Activated naive CD4-positive, alpha-beta T cell treated with anti-CD3 and anti-CD28 coated beads, Interleukin-2, amount 50 U/mL, for 72 hours (primary cell): Measurements from ENCODE around the gene PACRG. TPM values are rescaled to one million over a fixed set of nuclear protein-coding genes. Genes with fewer than 3 reads are reported as not detected.

Experiments used
- ATAC-seq, 2 donors: fragments of 150-1000 bp; cut with Tn5 transposase; 2 replicates each; pipeline ENCODE4 v1.10.0; 2021; ENCODE audit warnings: mild to moderate bottlenecking in 2 of 2, moderate library complexity in 2 of 2
- DNase-seq, 2 donors: peaks; one replicate each; pipeline ENCODE4 v3.0.0; 2021 to 2022; ENCODE audit warnings: low spot score in 2 of 2
- H3K27ac Mint-ChIP-seq, 2 donors: one replicate each; pipeline ENCODE4 v1.8.0; 2022; ENCODE audit warnings: mild to moderate bottlenecking in 2 of 2, mixed read lengths in 2 of 2
- H3K36me3 Mint-ChIP-seq, 2 donors: one replicate each; pipeline ENCODE4 v1.8.0; 2022; ENCODE audit warnings: mixed read lengths in 2 of 2
- H3K9me3 Mint-ChIP-seq, 2 donors: one replicate each; pipeline ENCODE4 v1.8.0; 2022; ENCODE audit warnings: mixed read lengths in 2 of 2
- total RNA-seq, 2 donors: library from RNA; stranded (reverse); gene quantifications; one replicate each; pipeline ENCODE4 v1.2.3, GENCODE V29; 2022

Gene PACRG
- total RNA-seq, 2 donors from 2014 or later: 0.43 TPM; not detected in 1

DNA sequence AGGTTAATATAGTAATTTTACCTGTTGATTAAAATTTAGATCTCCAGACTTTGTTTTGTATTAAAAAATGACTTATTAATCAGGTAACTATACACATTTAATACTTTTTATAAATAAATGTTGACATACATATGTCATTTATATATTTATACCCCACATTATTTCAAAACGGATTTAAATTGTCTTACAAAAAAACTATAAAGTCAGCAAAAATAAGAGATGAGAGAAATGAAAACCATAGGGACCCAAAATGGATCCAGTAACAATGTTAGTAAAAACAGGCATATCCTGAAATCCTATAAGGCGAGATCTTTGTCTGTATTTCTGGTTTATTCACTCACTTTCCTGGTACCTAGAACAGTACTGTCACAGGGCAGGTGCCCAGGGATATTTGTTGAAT lies 91.5 kb downstream of the PACRG start:
- H3K9me3 Mint-ChIP-seq: no peaks in the 10 kb centered on the region
- no peak for ATAC-seq
- DNase-seq: no peak
- no peaks in the 10 kb centered on the region for H3K36me3 Mint-ChIP-seq
- H3K27ac Mint-ChIP-seq: no peak overlapping the region

- DNase-seq (no peak), ATAC-seq (no peak)
- no peaks in the 10 kb centered on the region for H3K36me3 Mint-ChIP-seq
- H3K27ac Mint-ChIP-seq: no peak overlapping the region
- H3K9me3 Mint-ChIP-seq: no peaks in the 10 kb centered on the region
Observed at GRCh38 chr6:162821102-162821501, 93.3 kb downstream of the PACRG start.

- no peak for DNase-seq
- ATAC-seq: no peak
- Mint-ChIP-seq H3K9me3 (peaks cover 0 to 3% of the 10 kb centered on the region in 2 donors), H3K36me3 (no peaks in the 10 kb centered on the region), H3K27ac (no peak overlapping the region)
Observed at GRCh38 chr6:162825597-162825996, 97.8 kb downstream of the PACRG start.

- DNase-seq (no peak), ATAC-seq (no peak)
- H3K36me3 Mint-ChIP-seq: no peaks in the 10 kb centered on the region
- H3K27ac Mint-ChIP-seq: no peak overlapping the region
- peaks cover 0 to 5% of the 10 kb centered on the region in 2 donors for H3K9me3 Mint-ChIP-seq
Observed at GRCh38 chr6:162829013-162829742, 101.4 kb downstream of the PACRG start.

- no peak for ATAC-seq
- H3K9me3 Mint-ChIP-seq: peaks cover 5 to 6% of the 10 kb centered on the region in 2 donors
- no peak for DNase-seq
- H3K27ac Mint-ChIP-seq: no peak overlapping the region
- no peaks in the 10 kb centered on the region for H3K36me3 Mint-ChIP-seq
Observed at GRCh38 chr6:162833776-162834175, 106.0 kb downstream of the PACRG start.

DNA sequence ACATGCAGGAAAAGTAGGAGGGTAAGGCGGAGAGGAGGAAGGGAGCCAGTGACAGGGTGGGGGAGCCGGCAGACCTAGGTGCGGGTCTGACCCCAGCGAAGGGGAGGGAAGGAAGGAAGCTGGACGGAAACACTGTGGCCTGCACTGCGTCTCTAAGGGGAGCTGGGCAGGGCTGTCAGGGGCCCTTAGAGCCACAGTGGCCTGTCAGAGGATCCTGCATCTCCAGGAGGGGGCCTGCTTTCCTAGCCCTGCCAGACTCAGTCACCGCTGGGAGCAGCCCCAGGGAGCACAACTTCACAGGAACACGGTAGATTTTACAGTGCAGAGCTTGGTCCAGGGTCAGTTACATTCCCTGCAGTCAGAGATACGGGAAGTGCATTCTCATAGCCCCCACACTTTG lies 118.2 kb downstream of the PACRG start:
- DNase-seq: no peak
- ATAC-seq: no peak
- peaks cover 0 to 4% of the 10 kb centered on the region in 2 donors for H3K36me3 Mint-ChIP-seq
- H3K27ac Mint-ChIP-seq: no peak overlapping the region
- H3K9me3 Mint-ChIP-seq: peaks cover 0 to 4% of the 10 kb centered on the region in 2 donors

GRCh38 chr6:162846723-162847122 lies 118.9 kb downstream of the PACRG start:
- no peak overlapping the region for H3K27ac Mint-ChIP-seq
- no peak for DNase-seq
- peaks cover 0 to 4% of the 10 kb centered on the region in 2 donors for H3K9me3 Mint-ChIP-seq
- H3K36me3 Mint-ChIP-seq: peaks cover 0 to 4% of the 10 kb centered on the region in 2 donors
- ATAC-seq: no peak

DNA sequence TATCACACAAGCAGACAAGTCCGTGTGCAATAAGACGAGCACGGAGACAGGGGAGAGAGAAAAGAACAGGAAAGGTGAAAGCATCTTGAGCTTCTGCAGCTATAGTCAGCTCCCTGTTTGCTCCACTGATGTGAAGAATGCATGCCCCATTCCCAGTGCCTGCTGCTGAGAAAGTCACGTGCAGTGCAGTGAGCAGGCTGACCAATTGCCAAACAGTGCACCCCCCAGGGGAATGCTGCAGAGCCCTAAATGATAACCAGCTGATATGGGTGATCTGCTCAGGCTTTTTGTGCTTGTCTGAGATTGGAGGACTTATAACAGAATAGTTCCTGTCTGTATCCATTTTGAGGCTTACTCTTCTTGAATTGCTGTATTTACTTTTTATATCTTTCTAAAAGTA lies 121.5 kb downstream of the PACRG start:
- Mint-ChIP-seq H3K36me3 (peaks cover 0 to 3% of the 10 kb centered on the region in 2 donors), H3K27ac (no peak overlapping the region), H3K9me3 (peaks cover 0 to 3% of the 10 kb centered on the region in 2 donors)
- no peak for ATAC-seq
- DNase-seq: no peak

GRCh38 chr6:162852192-162852591 lies 124.4 kb downstream of the PACRG start:
- DNase-seq (no peak), ATAC-seq (no peak)
- H3K9me3 Mint-ChIP-seq: no peaks in the 10 kb centered on the region
- no peak overlapping the region for H3K27ac Mint-ChIP-seq
- H3K36me3 Mint-ChIP-seq: no peaks in the 10 kb centered on the region

DNA sequence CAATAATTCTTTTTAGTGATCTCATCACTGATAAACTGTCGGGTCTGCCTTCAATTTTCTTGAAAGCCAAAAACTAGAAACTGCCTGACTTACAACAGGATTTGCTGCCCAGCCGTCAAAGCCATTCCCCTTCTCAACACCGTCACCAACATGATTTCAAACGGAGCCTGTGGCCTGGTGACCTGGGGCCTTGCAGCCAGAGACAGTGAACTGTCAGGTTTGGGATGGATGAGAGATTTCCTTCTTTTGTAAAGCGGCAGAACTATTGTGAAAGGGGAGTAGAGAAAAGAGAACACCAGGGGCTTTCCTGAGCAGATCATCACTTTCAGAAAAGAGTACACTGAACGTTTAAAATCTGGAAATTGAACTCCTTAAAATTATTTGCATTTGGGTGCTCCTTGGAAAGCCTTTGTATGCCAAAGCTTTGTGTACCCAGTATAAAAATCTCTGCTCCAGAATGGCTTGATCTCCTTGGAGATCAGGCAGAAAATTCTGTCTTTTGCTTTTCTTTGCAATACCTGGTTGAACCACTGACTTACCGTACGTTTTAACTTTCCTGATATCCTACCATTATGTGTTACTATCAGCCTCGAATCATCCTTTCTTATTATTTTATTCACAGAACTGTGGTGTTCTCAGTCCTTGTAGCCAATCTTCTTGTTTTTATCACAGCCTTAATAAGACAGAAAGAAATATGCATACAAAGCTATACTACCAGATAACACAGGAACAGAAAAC lies 125.2 kb downstream of the PACRG start:
- Mint-ChIP-seq H3K27ac (no peak overlapping the region), H3K36me3 (no peaks in the 10 kb centered on the region), H3K9me3 (no peaks in the 10 kb centered on the region)
- DNase-seq (no peak), ATAC-seq (no peak)

DNA sequence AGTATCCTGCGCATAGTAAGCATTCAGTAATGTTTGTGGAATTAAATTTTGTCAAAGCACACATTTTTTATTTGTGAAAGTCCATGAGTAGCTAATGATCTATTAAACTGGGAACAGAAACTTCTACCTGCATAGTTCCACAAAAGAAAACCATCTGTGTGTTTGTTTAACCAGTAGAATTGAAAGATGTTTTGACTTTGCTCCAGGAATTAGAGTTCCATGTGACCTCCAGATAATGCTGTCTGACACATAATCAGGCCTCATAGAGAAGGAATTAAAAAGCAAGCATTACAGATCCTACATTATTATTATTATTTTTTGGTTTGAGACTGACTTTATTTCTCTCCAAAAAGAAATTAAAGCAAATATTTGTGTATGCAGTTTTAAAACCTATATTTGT lies 126.5 kb downstream of the PACRG start:
- no peaks in the 10 kb centered on the region for H3K36me3 Mint-ChIP-seq
- ATAC-seq (no peak), DNase-seq (no peak)
- no peak overlapping the region for H3K27ac Mint-ChIP-seq
- H3K9me3 Mint-ChIP-seq: no peaks in the 10 kb centered on the region

GRCh38 chr6:162854734-162855191 lies 127.0 kb downstream of the PACRG start:
- DNase-seq (no peak), ATAC-seq (no peak)
- Mint-ChIP-seq H3K36me3 (no peaks in the 10 kb centered on the region), H3K27ac (no peak overlapping the region), H3K9me3 (no peaks in the 10 kb centered on the region)

DNA sequence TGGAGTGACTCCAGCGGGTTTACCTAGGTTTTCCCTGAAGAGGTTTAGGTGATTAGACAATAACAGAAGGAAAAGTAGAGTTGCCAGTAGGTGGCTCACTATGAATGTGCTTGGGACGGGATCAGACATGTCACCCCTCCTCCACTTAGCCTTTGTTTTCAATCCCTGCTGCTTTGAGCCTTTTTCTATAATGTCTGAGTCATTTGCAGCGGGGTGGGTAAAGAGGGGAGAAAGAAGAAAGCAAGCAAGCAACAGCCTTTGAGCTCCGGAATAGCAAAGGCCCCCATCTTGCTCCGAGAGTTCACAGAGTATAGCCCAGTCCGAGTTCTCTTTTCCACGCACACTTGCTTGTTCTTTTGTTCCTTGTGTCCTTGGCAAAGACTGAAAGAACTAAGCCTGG lies 129.1 kb downstream of the PACRG start:
- DNase-seq (no peak), ATAC-seq (no peak)
- Mint-ChIP-seq H3K9me3 (no peaks in the 10 kb centered on the region), H3K27ac (no peak overlapping the region), H3K36me3 (no peaks in the 10 kb centered on the region)

DNA sequence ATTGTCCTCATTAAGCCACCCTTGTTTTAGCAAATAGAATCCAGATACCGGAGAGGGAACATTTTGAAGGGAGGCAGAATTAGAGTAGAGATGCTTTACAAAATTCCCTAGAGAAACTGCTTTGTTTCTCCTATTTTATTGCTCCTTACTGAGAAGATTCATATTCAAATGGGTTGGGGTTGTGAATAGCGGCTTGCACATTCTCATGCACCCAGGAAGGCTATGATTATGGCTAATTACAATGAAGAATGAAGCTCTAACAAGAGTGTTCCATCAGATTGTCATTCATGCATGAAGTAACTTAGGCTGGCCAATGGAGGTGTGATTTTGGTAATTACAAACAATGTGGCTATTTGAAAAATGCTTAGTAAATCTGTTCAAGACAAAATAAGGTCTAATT lies 129.6 kb downstream of the PACRG start:
- Mint-ChIP-seq H3K27ac (no peak overlapping the region), H3K9me3 (no peaks in the 10 kb centered on the region), H3K36me3 (no peaks in the 10 kb centered on the region)
- DNase-seq (no peak), ATAC-seq (no peak)

DNA sequence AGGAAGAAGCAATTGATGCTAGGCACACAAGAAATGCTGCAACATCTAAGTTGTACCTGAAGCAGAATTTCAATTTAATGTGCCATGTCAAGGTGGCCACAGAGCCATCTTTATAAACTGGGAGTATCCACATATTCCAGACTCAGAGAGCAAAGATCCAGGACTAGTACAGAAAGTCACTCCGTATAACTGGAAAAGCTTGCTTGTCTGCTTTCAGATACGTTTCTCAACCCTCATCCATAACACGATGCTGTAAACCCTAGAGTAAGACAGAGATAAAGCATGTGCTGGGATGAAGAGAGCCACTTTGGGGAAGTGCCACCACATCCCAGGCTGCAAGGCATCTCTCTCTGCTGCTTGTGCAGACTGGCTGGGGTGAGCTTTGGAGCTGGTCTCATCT lies 134.7 kb downstream of the PACRG start:
- Mint-ChIP-seq H3K36me3 (no peaks in the 10 kb centered on the region), H3K27ac (no peak overlapping the region), H3K9me3 (no peaks in the 10 kb centered on the region)
- no peak for DNase-seq
- ATAC-seq: no peak

- Mint-ChIP-seq H3K27ac (no peak overlapping the region), H3K9me3 (no peaks in the 10 kb centered on the region), H3K36me3 (no peaks in the 10 kb centered on the region)
- no peak for DNase-seq
- ATAC-seq: no peak
Observed at GRCh38 chr6:162862941-162863340, 135.2 kb downstream of the PACRG start.

DNA sequence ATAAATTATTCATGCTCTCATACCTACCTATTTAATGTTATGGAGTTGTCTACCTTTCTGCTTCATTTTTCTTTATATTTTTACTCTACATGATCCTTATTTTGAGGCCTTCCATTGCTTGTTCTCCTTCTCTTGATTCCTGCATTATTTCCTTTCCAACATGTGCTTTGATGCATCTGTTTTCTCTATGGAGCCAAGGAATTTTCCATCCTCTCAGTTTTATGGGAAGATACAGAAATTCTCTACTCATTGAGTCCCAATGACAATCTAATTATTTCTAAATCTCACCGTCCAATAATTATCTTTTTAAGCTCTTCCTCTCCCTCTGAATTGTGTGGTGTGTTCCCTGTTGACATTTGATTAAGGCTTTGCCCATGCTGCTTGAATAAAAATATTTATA lies 136.0 kb downstream of the PACRG start:
- DNase-seq (no peak), ATAC-seq (no peak)
- Mint-ChIP-seq H3K27ac (no peak overlapping the region), H3K9me3 (no peaks in the 10 kb centered on the region), H3K36me3 (no peaks in the 10 kb centered on the region)

DNA sequence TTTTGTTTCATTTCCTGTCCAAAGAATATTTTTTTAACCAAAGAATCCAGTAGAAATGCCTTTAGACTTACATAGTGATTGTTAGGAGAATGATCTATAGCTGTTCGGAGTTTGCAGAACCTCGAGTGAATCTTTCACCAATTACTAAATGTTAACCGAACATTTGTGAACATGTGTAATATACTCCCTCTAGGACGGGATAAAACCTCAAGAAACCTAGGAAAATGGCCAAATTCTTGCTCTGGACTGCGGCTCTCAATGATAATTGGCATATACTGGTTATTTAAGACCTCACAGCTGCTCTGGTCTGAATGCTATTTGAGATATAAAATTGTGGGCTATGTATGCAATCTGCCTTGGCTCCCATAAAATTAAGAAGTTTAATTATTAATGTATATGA lies 137.1 kb downstream of the PACRG start:
- no peak for DNase-seq
- Mint-ChIP-seq H3K36me3 (no peaks in the 10 kb centered on the region), H3K9me3 (no peaks in the 10 kb centered on the region), H3K27ac (no peak overlapping the region)
- no peak for ATAC-seq
